SK-N-MC (cell line): ENCODE measurements around the gene TSNAXIP1.

Experiments
- EZH2 ChIP-seq: fragments of 200-600 bp; sonication (generic); IDR thresholded peaks from one replicate; pipeline ENCODE4 v1.6.1; 2017; ENCODE audit warnings: antibody characterized with exemption
- POLR2AphosphoS5 ChIP-seq: IDR thresholded peaks from 2 replicates; pipeline ENCODE4 v1.6.1; 2012; ENCODE audit warnings: mild to moderate bottlenecking, low read depth, low read length, borderline replicate concordance

DNA sequence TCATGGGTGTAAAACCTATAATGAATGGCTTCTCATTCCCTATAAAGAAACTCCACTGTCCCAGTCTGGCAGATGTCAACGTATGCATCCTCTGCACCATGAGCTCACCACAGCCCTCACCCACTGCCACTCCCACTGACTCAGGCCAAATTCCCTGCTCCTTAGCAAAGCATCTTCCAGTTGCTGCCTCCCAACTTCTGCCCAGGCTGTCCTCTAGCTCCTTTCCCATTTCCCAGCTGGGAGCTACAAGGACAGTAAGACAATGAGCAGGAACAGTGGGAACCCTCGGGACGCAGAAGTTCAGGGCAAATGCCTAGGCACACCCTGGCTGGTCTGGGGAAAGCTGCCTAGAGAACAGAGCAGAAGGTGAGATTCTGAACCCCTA, 26.3 kb downstream of the TSNAXIP1 start:
- no peak for TF ChIP-seq POLR2AphosphoS5
- TF ChIP-seq EZH2, result no peak
